HG02642 (cell line): ENCODE data around the gene DLGAP4.

Experiments used
- ATAC-seq: cut with Tn5 transposase; IDR thresholded peaks from one replicate; pipeline ENCODE4 v1.9.1; 2021; ENCODE audit warnings: mild to moderate bottlenecking; ENCODE audit not compliant: unreplicated experiment, poor library complexity

The DLGAP4 gene

GRCh38 chr20:36320898-36321695, 15.0 kb downstream of the DLGAP4 start:
- ATAC-seq: no peak

GRCh38 chr20:36322131-36322530, 16.0 kb downstream of the DLGAP4 start:
- no peak for ATAC-seq

GRCh38 chr20:36330091-36330490, 24.0 kb downstream of the DLGAP4 start:
- ATAC-seq: no peak

GRCh38 chr20:36331209-36331608, 25.1 kb downstream of the DLGAP4 start:
- ATAC-seq: no peak

- ATAC-seq: no peak
Observed at GRCh38 chr20:36333841-36334240, 27.7 kb downstream of the DLGAP4 start.

GRCh38 chr20:36334281-36335205, 28.4 kb downstream of the DLGAP4 start:
- no peak for ATAC-seq

GRCh38 chr20:36335206-36335870, 29.2 kb downstream of the DLGAP4 start:
- ATAC-seq: no peak

- no peak for ATAC-seq
Observed at GRCh38 chr20:36336204-36336603, 30.1 kb downstream of the DLGAP4 start.

GRCh38 chr20:36336954-36337704, 31.0 kb downstream of the DLGAP4 start:
- no peak for ATAC-seq

- no peak for ATAC-seq
Observed at GRCh38 chr20:36337886-36338285, 31.7 kb downstream of the DLGAP4 start.

- no peak for ATAC-seq
Observed at GRCh38 chr20:36339646-36340592, 33.8 kb downstream of the DLGAP4 start.

GRCh38 chr20:36340593-36340990, 34.5 kb downstream of the DLGAP4 start:
- ATAC-seq: no peak

- no peak for ATAC-seq
Observed at GRCh38 chr20:36341331-36342020, 35.3 kb downstream of the DLGAP4 start.

GRCh38 chr20:36342331-36343120, 36.4 kb downstream of the DLGAP4 start:
- no peak for ATAC-seq

GRCh38 chr20:36343641-36344040, 37.5 kb downstream of the DLGAP4 start:
- ATAC-seq: no peak

- ATAC-seq: no peak
Observed at GRCh38 chr20:36344517-36345132, 38.5 kb downstream of the DLGAP4 start.

GRCh38 chr20:36346256-36346655, 40.1 kb downstream of the DLGAP4 start:
- ATAC-seq: no peak
